IMR-90 (cell line): ENCODE data around the gene BICD1. TPM values are rescaled to one million over a fixed set of nuclear protein-coding genes. Genes with fewer than 3 reads are reported as not detected.

Experiments used
- ATAC-seq: fragments of 200-7000 bp; cut with Tn5 transposase; 2 replicates; pipeline ENCODE4 v1.9.1; 2020; ENCODE audit warnings: low read depth, mild to moderate bottlenecking, moderate library complexity
- BruUV-seq: library from RNA; stranded (reverse); fragments of 400-500 nt; replicated peaks from 2 replicates; lab custom pipeline; 2021; lab: Mats Ljungman, UMichigan
- CTCF ChIA-PET: fragments of 300-600 bp; formaldehyde crosslinking; extraction: SDS; loops from one replicate; lab custom pipeline; 2021; ENCODE audit warnings: antibody characterized with exemption; lab: Yijun Ruan, JAX
- POLR2A ChIA-PET: fragments of 300-600 bp; sonication (Branson Sonifier 250); formaldehyde crosslinking; loops from one replicate; lab custom pipeline; 2022; ENCODE audit warnings: antibody characterized with exemption; ENCODE audit not compliant: unreplicated experiment; lab: Charles Lee
- DNase-seq: peaks from one replicate; pipeline ENCODE4 v3.0.0; 2013
- H2AFZ ChIP-seq: replicated peaks from 2 replicates; pipeline ENCODE3; 2013; ENCODE audit warnings: low read length, mild to moderate bottlenecking; ENCODE audit not compliant: poor library complexity
- H2AK5ac ChIP-seq: 2 replicates; pipeline ENCODE4 v1.6.1; 2013; ENCODE audit warnings: low read depth, low read length, inconsistent platforms
- H2AK9ac ChIP-seq: replicated peaks from 2 replicates; pipeline ENCODE3; 2013; ENCODE audit warnings: mild to moderate bottlenecking, low read depth, low read length, moderate library complexity; ENCODE audit not compliant: poor library complexity
- H2BK120ac ChIP-seq: 2 replicates; pipeline ENCODE4 v1.6.1; 2013; ENCODE audit warnings: low read depth, low read length, inconsistent platforms
- H2BK15ac ChIP-seq: 3 replicates; pipeline ENCODE4 v1.6.1; 2013; ENCODE audit warnings: low read depth, low read length, inconsistent platforms
- H2BK20ac ChIP-seq: 2 replicates; pipeline ENCODE4 v1.6.1; 2013; ENCODE audit warnings: low read depth, mild to moderate bottlenecking, inconsistent platforms, low read length, moderate library complexity
- H2BK5ac ChIP-seq: 2 replicates; pipeline ENCODE4 v1.6.1; 2013; ENCODE audit warnings: mild to moderate bottlenecking, low read depth, low read length, inconsistent platforms; ENCODE audit not compliant: poor library complexity, severe bottlenecking
- H3K14ac ChIP-seq: replicated peaks from 2 replicates; pipeline ENCODE4 v1.6.1; 2013; ENCODE audit warnings: low read depth, low read length, inconsistent platforms
- H3K18ac ChIP-seq: 2 replicates; pipeline ENCODE4 v1.6.1; 2013; ENCODE audit warnings: low read depth, low read length, control low read depth
- H3K23ac ChIP-seq: 2 replicates; pipeline ENCODE4 v1.6.1; 2013; ENCODE audit warnings: low read depth, low read length, inconsistent platforms
- H3K27ac ChIP-seq: 2 replicates; pipeline ENCODE4 v1.5.1; 2013; ENCODE audit warnings: mild to moderate bottlenecking, control low read depth, low read length; ENCODE audit not compliant: insufficient read depth
- H3K27me3 ChIP-seq: 2 replicates; pipeline ENCODE4 v1.6.1; 2013; ENCODE audit warnings: low read length; ENCODE audit not compliant: control insufficient read depth, insufficient read depth
- H3K36me3 ChIP-seq: 2 replicates; pipeline ENCODE4 v1.6.1; 2013; ENCODE audit warnings: low read length, mixed read lengths; ENCODE audit not compliant: control insufficient read depth, insufficient read depth
- H3K4ac ChIP-seq: 2 replicates; pipeline ENCODE4 v1.6.1; 2013; ENCODE audit warnings: low read depth, low read length, inconsistent platforms
- H3K4me1 ChIP-seq: 2 replicates; pipeline ENCODE4 v1.6.1; 2013; ENCODE audit warnings: low read length, mixed read lengths; ENCODE audit not compliant: control insufficient read depth, insufficient read depth
- H3K4me2 ChIP-seq: 2 replicates; pipeline ENCODE4 v1.6.1; 2013; ENCODE audit warnings: low read depth, mild to moderate bottlenecking, control low read depth, low read length, moderate library complexity
- H3K4me3 ChIP-seq: 2 replicates; pipeline ENCODE4 v1.5.1; 2013; ENCODE audit warnings: low read depth, mild to moderate bottlenecking, control low read depth, low read length, moderate library complexity; ENCODE audit not compliant: insufficient read depth
- H3K56ac ChIP-seq: 2 replicates; pipeline ENCODE4 v1.6.1; 2013; ENCODE audit warnings: low read length, inconsistent platforms; ENCODE audit not compliant: insufficient read depth; ENCODE audit errors: extremely low read depth
- H3K79me1 ChIP-seq, 2 experiments: 2 replicates each; pipeline ENCODE4 v1.6.1; 2013; ENCODE audit warnings: low read length in 2 of 2, inconsistent platforms in 1 of 2, low read depth in 1 of 2
- H3K9ac ChIP-seq: 2 replicates; pipeline ENCODE4 v1.6.1; 2013; ENCODE audit warnings: low read depth, low read length, control low read depth
- H3K9me1 ChIP-seq: 2 replicates; pipeline ENCODE4 v1.6.1; 2013; ENCODE audit warnings: low read length, inconsistent platforms; ENCODE audit not compliant: insufficient read depth
- H3K9me3 ChIP-seq: 2 replicates; pipeline ENCODE4 v1.6.1; 2013; ENCODE audit warnings: low read length; ENCODE audit not compliant: control insufficient read depth, insufficient read depth
- H4K20me1 ChIP-seq: 2 replicates; pipeline ENCODE4 v1.6.1; 2013; ENCODE audit warnings: low read length, inconsistent platforms; ENCODE audit not compliant: insufficient read depth
- H4K5ac ChIP-seq: 2 replicates; pipeline ENCODE4 v1.6.1; 2013; ENCODE audit warnings: mild to moderate bottlenecking, low read depth, low read length, control low read depth
- H4K8ac ChIP-seq, 2 experiments: 2 replicates each; pipeline ENCODE4 v1.6.1; 2013; ENCODE audit warnings: low read depth in 2 of 2, low read length in 2 of 2, control low read depth in 1 of 2, inconsistent platforms in 1 of 2
- H4K91ac ChIP-seq: 2 replicates; pipeline ENCODE4 v1.6.1; 2013; ENCODE audit warnings: low read depth, low read length, inconsistent platforms; ENCODE audit not compliant: insufficient read depth
- BHLHE40 ChIP-seq: fragments of 150-350 bp; IDR thresholded peaks from 2 replicates; pipeline ENCODE4 v1.6.1; 2016; ENCODE audit warnings: mild to moderate bottlenecking, low read depth, low read length
- CEBPB ChIP-seq: IDR thresholded peaks from 2 replicates; pipeline ENCODE4 v1.6.1; 2012; ENCODE audit warnings: low read depth, low read length, improper control_type of control experiment
- CHD1 ChIP-seq: IDR thresholded peaks from 2 replicates; pipeline ENCODE4 v1.6.1; 2012; ENCODE audit warnings: low read depth, low read length, improper control_type of control experiment
- FOS ChIP-seq: fragments of 150-350 bp; IDR thresholded peaks from 2 replicates; pipeline ENCODE4 v1.6.1; 2016; ENCODE audit warnings: low read depth, low read length
- MAFK ChIP-seq: IDR thresholded peaks from 2 replicates; pipeline ENCODE4 v1.6.1; 2012; ENCODE audit warnings: low read depth, low read length, improper control_type of control experiment
- MAZ ChIP-seq: IDR thresholded peaks from 2 replicates; pipeline ENCODE4 v1.6.1; 2012; ENCODE audit warnings: low read depth, mild to moderate bottlenecking, low read length, improper control_type of control experiment, moderate library complexity, borderline replicate concordance
- MXI1 ChIP-seq: IDR thresholded peaks from 2 replicates; pipeline ENCODE4 v1.6.1; 2012; ENCODE audit warnings: low read depth, mild to moderate bottlenecking, low read length, moderate library complexity, borderline replicate concordance
- NFE2L2 ChIP-seq: fragments of 150-350 bp; IDR thresholded peaks from 2 replicates; pipeline ENCODE4 v1.6.1; 2016; ENCODE audit warnings: low read depth, mild to moderate bottlenecking, low read length
- POLR2A ChIP-seq: IDR thresholded peaks from 2 replicates; pipeline ENCODE4 v1.6.1; 2012; ENCODE audit warnings: mild to moderate bottlenecking, low read depth, low read length
- RAD21 ChIP-seq: IDR thresholded peaks from 2 replicates; pipeline ENCODE4 v1.6.1; 2012; ENCODE audit warnings: low read length, improper control_type of control experiment
- RCOR1 ChIP-seq: IDR thresholded peaks from 2 replicates; pipeline ENCODE4 v1.6.1; 2012; ENCODE audit warnings: mild to moderate bottlenecking, low read length, improper control_type of control experiment; ENCODE audit not compliant: insufficient replicate concordance
- RFX5 ChIP-seq: IDR thresholded peaks from 2 replicates; pipeline ENCODE4 v1.8.0; 2012; ENCODE audit warnings: low read depth, mild to moderate bottlenecking, low read length, moderate library complexity
- SMC3 ChIP-seq: fragments of 150-350 bp; IDR thresholded peaks from 2 replicates; pipeline ENCODE4 v1.6.1; 2016; ENCODE audit warnings: low read depth, mild to moderate bottlenecking, antibody characterized with exemption, low read length, moderate library complexity
- dilution Hi-C: fragments of 300-500 bp; cut with HindIII; formaldehyde crosslinking; loops from one replicate; pipeline ENCODE4 v1.14.3; 2018; ENCODE audit warnings: low sequenced_read_pairs; ENCODE audit not compliant: unreplicated experiment
- in situ Hi-C: fragments of 300-500 bp; cut with MboI; formaldehyde crosslinking; loops from 3 replicates; pipeline ENCODE4 v1.14.3; 2019; ENCODE audit warnings: low sequenced_read_pairs, inconsistent platforms, mixed read lengths
- intact Hi-C: fragments of 100-400 bp; cut with micrococcal nuclease; formaldehyde crosslinking; loops from 2 replicates; pipeline ENCODE4 v1.10.0; 2022
- polyA plus RNA-seq, 3 experiments: library from polyadenylated mRNA; depleted of rRNA; stranded (reverse); fragments of >200 nt; gene quantifications; 2 replicates each; pipeline ENCODE4 v1.2.3, GENCODE V29; 2012; ENCODE audit warnings: low replicate concordance in 1 of 3
- total RNA-seq: library from RNA; depleted of rRNA; stranded (reverse); fragments of >200 nt; gene quantifications from 2 replicates; pipeline ENCODE4 v1.2.3, GENCODE V29; 2012
- TF ChIP-seq, protein P1 (sequence below): conservative IDR thresholded peaks from 2 replicates; pipeline ENCODE4 v1.5.1; 2012; ENCODE audit warnings: mild to moderate bottlenecking, low read depth, low read length, improper control_type of control experiment
- TF ChIP-seq, protein P2 (sequence below): fragments of 150-350 bp; IDR thresholded peaks from 2 replicates; pipeline ENCODE4 v1.6.1; 2017; ENCODE audit warnings: mild to moderate bottlenecking, antibody characterized with exemption, low read length, low read depth
- TF ChIP-seq, protein P3 (sequence below): fragments of 150-350 bp; IDR thresholded peaks from 2 replicates; pipeline ENCODE4 v1.6.1; 2016; ENCODE audit warnings: low read depth, mild to moderate bottlenecking, low read length, moderate library complexity, borderline replicate concordance

The BICD1 gene
- total and polyA plus RNA-seq, 2 of the 4 experiments (the other 2 are of a cell fraction): 17.2 to 21.8 TPM

DNA sequence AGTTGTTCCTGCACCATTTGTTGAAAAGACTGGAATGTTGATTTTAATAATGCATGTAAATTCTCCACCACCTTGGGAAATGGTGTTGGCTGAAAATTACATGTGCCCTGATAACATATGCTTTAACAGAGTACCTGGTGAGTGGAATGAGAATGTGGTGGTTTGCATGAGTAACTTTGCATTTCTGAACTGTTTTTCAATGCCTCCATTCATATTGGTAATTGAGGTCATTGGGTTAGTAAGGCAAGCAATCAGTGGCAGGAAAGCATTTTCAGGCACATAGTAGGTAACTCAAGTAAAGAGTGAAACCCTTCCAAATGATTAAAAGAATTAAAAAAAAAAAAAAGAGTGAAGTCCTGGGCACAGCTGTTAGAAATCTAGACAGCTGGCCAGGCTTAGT lies 32.2 kb upstream of the BICD1 start:
- no peaks in the 10 kb centered on the region for H4K20me1 ChIP-seq
- no peak overlapping the region for H4K91ac ChIP-seq
- DNase-seq: no peak
- H3K4me2 ChIP-seq: no peak overlapping the region
- no peak for ATAC-seq
- no peak overlapping the region for H2AFZ ChIP-seq
- H4K5ac ChIP-seq: no peak overlapping the region
- dilution Hi-C loops: no loop called here
- no peak overlapping the region for H2AK5ac ChIP-seq
- no peak overlapping the region for H2BK120ac ChIP-seq
- no peak overlapping the region for H2BK15ac ChIP-seq
- H3K18ac ChIP-seq: no peak overlapping the region
- no peak overlapping the region for H2BK5ac ChIP-seq
- H3K4ac ChIP-seq: no peak overlapping the region
- no peak overlapping the region for H3K27ac ChIP-seq
- H3K79me1 ChIP-seq: no peaks in the 10 kb centered on the region
- H4K8ac ChIP-seq: no peak overlapping the region
- H3K9me3 ChIP-seq: peaks cover 2% of the 10 kb centered on the region; the same call in 1 of the 2 replicates
- H3K27me3 ChIP-seq: peaks cover 3% of the 10 kb centered on the region
- H3K56ac ChIP-seq: no peak overlapping the region
- H2AK9ac ChIP-seq: no peak overlapping the region
- no peak overlapping the region for H2BK20ac ChIP-seq
- no peaks in the 10 kb centered on the region for H3K4me1 ChIP-seq
- ChIA-PET CTCF (no interaction called here), POLR2A (no interaction called here)
- no peak overlapping the region for H3K14ac ChIP-seq
- no peaks in the 10 kb centered on the region for H3K36me3 ChIP-seq
- H3K4me3 ChIP-seq: no peak overlapping the region
- in situ Hi-C loops: loop anchor here (25.0 kb wide), 1 partner anchor 412 kb away; the partner anchor contains the start of gene ETFBKMT
- H3K23ac ChIP-seq: no peak overlapping the region
- intact Hi-C loops: no loop called here
- BruUV-seq: no TSS peak
- no peak overlapping the region for H3K9ac ChIP-seq
- no peaks in the 10 kb centered on the region for H3K9me1 ChIP-seq
- TF ChIP-seq RFX5 (no peak), BHLHE40 (no peak), MAZ (no peak), RAD21 (no peak), CEBPB (no peak), FOS (no peak), MXI1 (no peak), NFE2L2 (no peak), MAFK (no peak), CHD1 (no peak), SMC3 (no peak), POLR2A (no peak), RCOR1 (no peak)
- TF ChIP-seq, protein P1, sequence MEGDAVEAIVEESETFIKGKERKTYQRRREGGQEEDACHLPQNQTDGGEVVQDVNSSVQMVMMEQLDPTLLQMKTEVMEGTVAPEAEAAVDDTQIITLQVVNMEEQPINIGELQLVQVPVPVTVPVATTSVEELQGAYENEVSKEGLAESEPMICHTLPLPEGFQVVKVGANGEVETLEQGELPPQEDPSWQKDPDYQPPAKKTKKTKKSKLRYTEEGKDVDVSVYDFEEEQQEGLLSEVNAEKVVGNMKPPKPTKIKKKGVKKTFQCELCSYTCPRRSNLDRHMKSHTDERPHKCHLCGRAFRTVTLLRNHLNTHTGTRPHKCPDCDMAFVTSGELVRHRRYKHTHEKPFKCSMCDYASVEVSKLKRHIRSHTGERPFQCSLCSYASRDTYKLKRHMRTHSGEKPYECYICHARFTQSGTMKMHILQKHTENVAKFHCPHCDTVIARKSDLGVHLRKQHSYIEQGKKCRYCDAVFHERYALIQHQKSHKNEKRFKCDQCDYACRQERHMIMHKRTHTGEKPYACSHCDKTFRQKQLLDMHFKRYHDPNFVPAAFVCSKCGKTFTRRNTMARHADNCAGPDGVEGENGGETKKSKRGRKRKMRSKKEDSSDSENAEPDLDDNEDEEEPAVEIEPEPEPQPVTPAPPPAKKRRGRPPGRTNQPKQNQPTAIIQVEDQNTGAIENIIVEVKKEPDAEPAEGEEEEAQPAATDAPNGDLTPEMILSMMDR: no peak
- TF ChIP-seq, protein P2, sequence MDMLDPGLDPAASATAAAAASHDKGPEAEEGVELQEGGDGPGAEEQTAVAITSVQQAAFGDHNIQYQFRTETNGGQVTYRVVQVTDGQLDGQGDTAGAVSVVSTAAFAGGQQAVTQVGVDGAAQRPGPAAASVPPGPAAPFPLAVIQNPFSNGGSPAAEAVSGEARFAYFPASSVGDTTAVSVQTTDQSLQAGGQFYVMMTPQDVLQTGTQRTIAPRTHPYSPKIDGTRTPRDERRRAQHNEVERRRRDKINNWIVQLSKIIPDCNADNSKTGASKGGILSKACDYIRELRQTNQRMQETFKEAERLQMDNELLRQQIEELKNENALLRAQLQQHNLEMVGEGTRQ: no peak
- TF ChIP-seq, protein P3, sequence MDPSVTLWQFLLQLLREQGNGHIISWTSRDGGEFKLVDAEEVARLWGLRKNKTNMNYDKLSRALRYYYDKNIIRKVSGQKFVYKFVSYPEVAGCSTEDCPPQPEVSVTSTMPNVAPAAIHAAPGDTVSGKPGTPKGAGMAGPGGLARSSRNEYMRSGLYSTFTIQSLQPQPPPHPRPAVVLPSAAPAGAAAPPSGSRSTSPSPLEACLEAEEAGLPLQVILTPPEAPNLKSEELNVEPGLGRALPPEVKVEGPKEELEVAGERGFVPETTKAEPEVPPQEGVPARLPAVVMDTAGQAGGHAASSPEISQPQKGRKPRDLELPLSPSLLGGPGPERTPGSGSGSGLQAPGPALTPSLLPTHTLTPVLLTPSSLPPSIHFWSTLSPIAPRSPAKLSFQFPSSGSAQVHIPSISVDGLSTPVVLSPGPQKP: no peak
